Sigmoid colon (tissue), 4 donors: ENCODE results near the gene ADAMTS2.

Source experiments
- POLR2A ChIP-seq, 2 donors: fragments of 450-650 bp; IDR thresholded peaks; one replicate each; pipeline ENCODE4 v1.6.1; 2016; ENCODE audit warnings: antibody characterized with exemption in 2 of 2, mild to moderate bottlenecking in 2 of 2, moderate library complexity in 2 of 2
- POLR2AphosphoS5 ChIP-seq, 4 donors: sonication (generic); formaldehyde crosslinking; IDR thresholded peaks; one replicate each; pipeline ENCODE4 v1.6.1; 2017; ENCODE audit warnings: antibody characterized with exemption in 4 of 4
- TF ChIP-seq, protein P1 (sequence below), 4 experiments: fragments of 450-650 bp in 3 of 4; fragments of 200-600 bp in 1 of 4; IDR thresholded peaks; one replicate each; pipeline ENCODE4 v1.5.1; 2016 to 2019; ENCODE audit warnings: antibody characterized with exemption in 4 of 4, mild to moderate bottlenecking in 3 of 4, moderate library complexity in 2 of 4

DNA sequence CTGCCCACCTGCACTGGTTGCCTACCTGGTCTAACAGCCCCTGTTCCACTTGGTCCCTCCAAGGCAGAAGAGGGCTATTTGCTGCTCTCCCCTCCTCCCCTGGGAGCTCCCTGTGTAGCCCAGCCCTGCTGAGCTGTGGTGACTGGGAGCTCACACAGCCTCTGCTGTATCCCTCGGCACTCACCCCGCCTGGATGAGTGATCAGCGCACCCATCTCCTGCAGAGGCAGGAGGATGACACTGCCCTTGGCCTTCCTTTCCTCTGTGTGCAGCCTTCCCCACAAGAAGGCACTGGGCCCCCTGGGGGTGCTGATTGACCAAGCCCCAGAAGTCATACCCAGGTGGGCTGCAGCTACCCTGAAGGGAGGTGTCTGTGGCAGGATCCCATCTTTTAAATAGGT, 134.2 kb downstream of the ADAMTS2 start:
- TF ChIP-seq, protein P1, sequence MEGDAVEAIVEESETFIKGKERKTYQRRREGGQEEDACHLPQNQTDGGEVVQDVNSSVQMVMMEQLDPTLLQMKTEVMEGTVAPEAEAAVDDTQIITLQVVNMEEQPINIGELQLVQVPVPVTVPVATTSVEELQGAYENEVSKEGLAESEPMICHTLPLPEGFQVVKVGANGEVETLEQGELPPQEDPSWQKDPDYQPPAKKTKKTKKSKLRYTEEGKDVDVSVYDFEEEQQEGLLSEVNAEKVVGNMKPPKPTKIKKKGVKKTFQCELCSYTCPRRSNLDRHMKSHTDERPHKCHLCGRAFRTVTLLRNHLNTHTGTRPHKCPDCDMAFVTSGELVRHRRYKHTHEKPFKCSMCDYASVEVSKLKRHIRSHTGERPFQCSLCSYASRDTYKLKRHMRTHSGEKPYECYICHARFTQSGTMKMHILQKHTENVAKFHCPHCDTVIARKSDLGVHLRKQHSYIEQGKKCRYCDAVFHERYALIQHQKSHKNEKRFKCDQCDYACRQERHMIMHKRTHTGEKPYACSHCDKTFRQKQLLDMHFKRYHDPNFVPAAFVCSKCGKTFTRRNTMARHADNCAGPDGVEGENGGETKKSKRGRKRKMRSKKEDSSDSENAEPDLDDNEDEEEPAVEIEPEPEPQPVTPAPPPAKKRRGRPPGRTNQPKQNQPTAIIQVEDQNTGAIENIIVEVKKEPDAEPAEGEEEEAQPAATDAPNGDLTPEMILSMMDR (IDR thresholded peaks at IDR 0.05) = no peak
- no peak for TF ChIP-seq POLR2A (IDR thresholded peaks at IDR 0.05)
- TF ChIP-seq POLR2AphosphoS5 (IDR thresholded peaks at IDR 0.05) = no peak
